Measurements from ENCODE around the gene DOCK3.

DNA sequence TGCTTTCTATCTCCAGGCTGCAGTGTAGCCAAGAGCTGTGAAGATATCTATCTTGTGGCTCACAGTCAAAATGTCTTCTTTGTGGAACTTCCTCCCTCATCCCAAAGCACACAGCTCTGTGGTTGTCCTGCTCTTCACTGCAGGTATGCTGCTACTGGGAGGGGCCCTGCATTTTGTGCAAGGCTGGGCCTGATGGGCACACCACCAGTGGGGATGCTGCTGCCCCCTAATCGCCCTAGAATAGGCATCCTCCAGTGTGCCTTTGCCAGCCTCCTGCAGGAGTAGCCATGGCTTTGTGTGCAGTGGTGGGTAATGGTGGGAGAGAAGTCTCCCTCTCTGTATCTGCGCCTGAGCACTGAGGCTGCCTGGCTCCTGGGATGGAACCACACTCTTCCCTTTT is 297.3 kb downstream of the DOCK3 start:
- TF ChIP-seq SIN3A (IDR thresholded peaks at IDR 0.05; ENCODE audit: borderline replicate concordance, insufficient read depth, low read length), result no peak
- TF ChIP-seq TAF1 (IDR thresholded peaks at IDR 0.05; ENCODE audit: borderline replicate concordance, insufficient read depth, low read length), result no peak
- TF ChIP-seq POLR2AphosphoS5 (IDR thresholded peaks at IDR 0.05; ENCODE audit: low read depth, low read length), result no peak
- TF ChIP-seq, protein P1, sequence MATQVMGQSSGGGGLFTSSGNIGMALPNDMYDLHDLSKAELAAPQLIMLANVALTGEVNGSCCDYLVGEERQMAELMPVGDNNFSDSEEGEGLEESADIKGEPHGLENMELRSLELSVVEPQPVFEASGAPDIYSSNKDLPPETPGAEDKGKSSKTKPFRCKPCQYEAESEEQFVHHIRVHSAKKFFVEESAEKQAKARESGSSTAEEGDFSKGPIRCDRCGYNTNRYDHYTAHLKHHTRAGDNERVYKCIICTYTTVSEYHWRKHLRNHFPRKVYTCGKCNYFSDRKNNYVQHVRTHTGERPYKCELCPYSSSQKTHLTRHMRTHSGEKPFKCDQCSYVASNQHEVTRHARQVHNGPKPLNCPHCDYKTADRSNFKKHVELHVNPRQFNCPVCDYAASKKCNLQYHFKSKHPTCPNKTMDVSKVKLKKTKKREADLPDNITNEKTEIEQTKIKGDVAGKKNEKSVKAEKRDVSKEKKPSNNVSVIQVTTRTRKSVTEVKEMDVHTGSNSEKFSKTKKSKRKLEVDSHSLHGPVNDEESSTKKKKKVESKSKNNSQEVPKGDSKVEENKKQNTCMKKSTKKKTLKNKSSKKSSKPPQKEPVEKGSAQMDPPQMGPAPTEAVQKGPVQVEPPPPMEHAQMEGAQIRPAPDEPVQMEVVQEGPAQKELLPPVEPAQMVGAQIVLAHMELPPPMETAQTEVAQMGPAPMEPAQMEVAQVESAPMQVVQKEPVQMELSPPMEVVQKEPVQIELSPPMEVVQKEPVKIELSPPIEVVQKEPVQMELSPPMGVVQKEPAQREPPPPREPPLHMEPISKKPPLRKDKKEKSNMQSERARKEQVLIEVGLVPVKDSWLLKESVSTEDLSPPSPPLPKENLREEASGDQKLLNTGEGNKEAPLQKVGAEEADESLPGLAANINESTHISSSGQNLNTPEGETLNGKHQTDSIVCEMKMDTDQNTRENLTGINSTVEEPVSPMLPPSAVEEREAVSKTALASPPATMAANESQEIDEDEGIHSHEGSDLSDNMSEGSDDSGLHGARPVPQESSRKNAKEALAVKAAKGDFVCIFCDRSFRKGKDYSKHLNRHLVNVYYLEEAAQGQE (IDR thresholded peaks at IDR 0.05; ENCODE audit: insufficient read depth in 1 of 2, low read depth in 2 of 2, low read length in 2 of 2), result no peak
- no peak for TF ChIP-seq FOXP2 (optimal IDR thresholded peaks at IDR 0.05; ENCODE audit: borderline replicate concordance, extremely low read depth, extremely low read length, insufficient read depth)

Measured in PFSK-1 (cell line).